Upper lobe of right lung (tissue), 1 donor: ENCODE measurements around the gene MYO16. TPM values are rescaled to one million over a fixed set of nuclear protein-coding genes. Genes with fewer than 3 reads are reported as not detected.

ENCODE experiments used
- ATAC-seq: fragments of 200-7000 bp; cut with Tn5 transposase; one replicate; pipeline ENCODE4 v1.9.1; 2020; ENCODE audit warnings: mild to moderate bottlenecking, moderate library complexity
- DNase-seq: peaks from one replicate; pipeline ENCODE4 v3.0.0-alpha.2; 2020
- H3K27ac ChIP-seq: fragments of 200-600 bp; one replicate; pipeline ENCODE4 v1.8.0; 2022
- H3K27me3 ChIP-seq: fragments of 200-600 bp; one replicate; pipeline ENCODE4 v1.8.0; 2022; ENCODE audit warnings: mild to moderate bottlenecking
- H3K36me3 ChIP-seq: fragments of 200-600 bp; one replicate; pipeline ENCODE4 v1.8.0; 2022
- H3K4me1 ChIP-seq: fragments of 200-600 bp; one replicate; pipeline ENCODE4 v1.8.0; 2022
- H3K4me3 ChIP-seq: fragments of 200-600 bp; one replicate; pipeline ENCODE4 v1.8.0; 2022; ENCODE audit warnings: mild to moderate bottlenecking
- H3K9me3 ChIP-seq: fragments of 200-600 bp; one replicate; pipeline ENCODE4 v1.8.0; 2022
- intact Hi-C: fragments of 100-400 bp; cut with DNase I; formaldehyde crosslinking; loops from one replicate; pipeline ENCODE4 v1.11.0; 2022
- total RNA-seq: library from RNA; stranded (reverse); fragmentation: NEBNext Ultra II Directional; extraction: Animal tissue kit (Norgen Biotek cat#: 25700); gene quantifications from one replicate; pipeline ENCODE4 v1.2.1, GENCODE V29; 2021
- TF ChIP-seq, protein P1 (sequence below): fragments of 200-600 bp; IDR thresholded peaks from one replicate; pipeline ENCODE4 v1.8.0; 2022; ENCODE audit warnings: antibody characterized with exemption
- donor health status: DM: no; HTN: yes; CAD: no; lungs with severe emphysema.

The MYO16 gene
- total RNA-seq, 1 donor from 2014 or later, result 0.46 TPM

DNA sequence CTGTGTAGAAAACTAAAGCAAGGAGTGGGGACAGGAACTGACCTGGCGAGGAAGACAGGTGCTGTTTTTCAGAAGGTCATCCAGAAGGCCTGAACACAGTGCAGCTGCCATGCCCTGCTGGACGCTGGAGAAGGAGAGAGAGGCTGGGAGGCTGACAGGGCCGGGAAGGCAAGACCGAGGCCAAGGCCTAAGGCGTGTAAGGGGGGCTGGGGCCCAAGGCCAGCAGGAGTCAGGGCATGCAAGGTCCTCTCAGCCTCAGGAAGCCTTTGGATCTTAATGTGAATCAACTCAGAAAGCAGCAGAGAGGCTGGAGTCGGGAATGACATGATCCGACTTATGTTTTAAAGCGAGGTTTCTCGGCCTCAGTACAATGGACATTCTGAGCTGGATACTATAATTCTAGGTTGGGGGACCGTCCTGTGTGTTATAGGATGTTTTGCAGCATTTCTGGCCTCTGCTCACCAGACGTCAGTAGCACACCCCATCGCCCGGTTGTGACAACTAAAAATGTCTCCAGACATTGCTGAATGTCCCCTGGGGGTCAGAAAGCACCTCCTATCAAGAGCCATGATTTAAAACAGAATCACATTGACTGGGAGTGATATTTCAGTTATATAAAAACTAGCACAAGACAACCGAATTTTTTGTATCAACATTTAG lies 530.4 kb downstream of the MYO16 start:
- DNase-seq, result no peak
- TF ChIP-seq, protein P1, sequence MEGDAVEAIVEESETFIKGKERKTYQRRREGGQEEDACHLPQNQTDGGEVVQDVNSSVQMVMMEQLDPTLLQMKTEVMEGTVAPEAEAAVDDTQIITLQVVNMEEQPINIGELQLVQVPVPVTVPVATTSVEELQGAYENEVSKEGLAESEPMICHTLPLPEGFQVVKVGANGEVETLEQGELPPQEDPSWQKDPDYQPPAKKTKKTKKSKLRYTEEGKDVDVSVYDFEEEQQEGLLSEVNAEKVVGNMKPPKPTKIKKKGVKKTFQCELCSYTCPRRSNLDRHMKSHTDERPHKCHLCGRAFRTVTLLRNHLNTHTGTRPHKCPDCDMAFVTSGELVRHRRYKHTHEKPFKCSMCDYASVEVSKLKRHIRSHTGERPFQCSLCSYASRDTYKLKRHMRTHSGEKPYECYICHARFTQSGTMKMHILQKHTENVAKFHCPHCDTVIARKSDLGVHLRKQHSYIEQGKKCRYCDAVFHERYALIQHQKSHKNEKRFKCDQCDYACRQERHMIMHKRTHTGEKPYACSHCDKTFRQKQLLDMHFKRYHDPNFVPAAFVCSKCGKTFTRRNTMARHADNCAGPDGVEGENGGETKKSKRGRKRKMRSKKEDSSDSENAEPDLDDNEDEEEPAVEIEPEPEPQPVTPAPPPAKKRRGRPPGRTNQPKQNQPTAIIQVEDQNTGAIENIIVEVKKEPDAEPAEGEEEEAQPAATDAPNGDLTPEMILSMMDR, result no peak
- ATAC-seq, result no peak
- H3K36me3 ChIP-seq, result no peaks in the 10 kb centered on the region
- no peaks in the 10 kb centered on the region for H3K9me3 ChIP-seq
- no peak overlapping the region for H3K4me3 ChIP-seq
- intact Hi-C loops, result no loop called here
- H3K27me3 ChIP-seq, result no peaks in the 10 kb centered on the region
- no peak overlapping the region for H3K27ac ChIP-seq
- peaks cover 10% of the 10 kb centered on the region for H3K4me1 ChIP-seq

DNA sequence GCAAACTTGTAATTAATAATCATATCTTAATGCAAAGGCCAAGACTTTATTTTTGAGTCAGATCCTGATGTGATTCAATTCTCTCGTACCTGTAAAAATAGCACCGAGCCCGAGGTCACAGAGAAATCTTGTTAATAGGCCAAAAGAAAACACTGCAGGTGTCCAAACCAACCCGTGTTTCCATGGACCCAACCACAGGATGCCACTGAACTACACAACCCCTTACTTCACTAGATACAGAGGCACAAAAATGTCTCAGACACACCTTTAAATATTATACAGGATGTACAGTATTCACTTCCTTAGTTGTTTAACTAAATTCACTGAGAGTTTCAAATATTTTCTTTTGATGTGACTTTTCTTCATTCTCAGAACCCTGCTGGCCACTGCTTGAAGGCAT lies 530.9 kb downstream of the MYO16 start:
- TF ChIP-seq, protein P1, result no peak
- intact Hi-C loops, result no loop called here
- no peak for ATAC-seq
- no peaks in the 10 kb centered on the region for H3K27me3 ChIP-seq
- no peak overlapping the region for H3K4me3 ChIP-seq
- H3K4me1 ChIP-seq, result peaks cover 8% of the 10 kb centered on the region
- no peaks in the 10 kb centered on the region for H3K9me3 ChIP-seq
- no peak overlapping the region for H3K27ac ChIP-seq
- no peaks in the 10 kb centered on the region for H3K36me3 ChIP-seq
- no peak for DNase-seq

DNA sequence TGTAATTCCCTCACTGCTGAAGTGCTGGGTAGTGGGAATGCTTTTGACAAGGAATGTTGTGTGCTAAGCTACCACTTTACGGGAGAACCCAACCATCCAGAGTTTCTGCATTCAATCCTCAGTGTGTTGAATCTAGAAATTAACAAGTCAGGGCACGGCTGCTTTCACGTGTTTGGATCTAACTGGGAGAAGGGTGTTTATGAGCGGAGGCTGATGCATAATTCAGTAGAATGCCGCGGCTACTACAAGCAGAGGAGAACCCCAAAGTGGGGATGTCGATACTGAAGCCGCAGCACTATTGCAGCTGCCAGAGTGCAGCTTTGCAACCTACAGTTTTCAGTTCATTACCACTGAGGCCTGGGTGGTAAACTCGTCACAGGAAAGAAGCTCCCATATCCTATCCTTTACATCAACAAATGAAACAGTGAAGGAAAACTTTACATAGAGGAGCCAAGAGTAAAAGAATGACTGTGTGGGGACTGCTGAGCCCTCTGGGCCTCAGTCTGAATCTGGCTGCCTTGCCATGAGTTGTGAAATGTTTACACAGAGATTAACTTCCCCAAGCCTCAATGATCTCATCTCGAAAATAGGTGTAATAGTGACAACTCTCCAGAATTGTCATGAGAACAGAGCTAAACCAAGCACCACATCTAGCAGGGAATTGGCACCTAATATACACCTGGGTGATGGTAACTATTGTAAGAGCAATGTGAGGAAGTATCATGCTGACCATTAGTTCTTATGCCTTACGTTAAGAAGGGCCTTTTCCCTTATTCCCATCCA lies 531.7 kb downstream of the MYO16 start:
- Histone ChIP-seq H3K4me3 (no peak overlapping the region), H3K9me3 (no peaks in the 10 kb centered on the region), H3K27ac (no peak overlapping the region), H3K27me3 (no peaks in the 10 kb centered on the region), H3K36me3 (no peaks in the 10 kb centered on the region), H3K4me1 (peaks cover under 1% of the 10 kb centered on the region)
- ATAC-seq (no peak), DNase-seq (no peak)
- intact Hi-C loops, result no loop called here
- TF ChIP-seq, protein P1, result no peak

DNA sequence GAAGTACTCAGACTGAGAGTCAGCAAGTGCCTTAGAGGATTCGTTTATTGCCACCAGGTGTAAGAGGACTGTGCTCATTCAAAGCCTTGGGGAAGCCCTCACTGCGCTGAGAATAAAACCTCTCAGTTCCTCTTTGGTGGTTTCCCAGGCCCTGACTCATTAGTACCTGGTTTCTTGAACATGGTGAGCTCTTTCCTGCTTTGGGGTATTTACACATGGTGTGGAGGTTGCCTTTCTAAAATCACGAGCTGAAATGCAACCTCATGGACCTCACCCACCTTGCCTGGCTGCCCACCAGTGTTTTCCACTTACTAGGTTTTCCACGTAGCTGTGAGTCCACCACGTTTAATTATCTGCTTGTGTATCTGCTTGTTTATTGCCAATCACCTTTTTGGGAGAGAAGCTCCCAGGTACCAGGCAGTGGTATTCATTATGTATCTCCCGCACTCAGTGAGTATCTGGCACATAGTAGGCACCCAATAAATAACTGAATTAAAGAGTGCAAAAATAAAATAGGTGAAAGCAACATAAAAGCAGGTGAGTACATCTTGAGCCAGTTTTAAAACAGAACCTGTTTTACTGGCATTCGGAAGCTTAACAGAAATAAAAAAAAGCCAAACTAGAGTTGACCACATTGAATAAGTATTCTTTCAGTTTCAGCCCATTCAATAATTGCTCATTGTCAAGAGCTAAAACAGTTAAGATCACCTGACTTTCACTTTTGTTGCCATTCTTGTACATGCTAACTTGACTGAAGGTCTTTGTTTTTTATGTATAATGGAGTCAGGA lies 533.0 kb downstream of the MYO16 start:
- no peaks in the 10 kb centered on the region for H3K36me3 ChIP-seq
- H3K27me3 ChIP-seq, result no peaks in the 10 kb centered on the region
- no peak overlapping the region for H3K27ac ChIP-seq
- TF ChIP-seq, protein P1, result no peak
- peak; percentile 58 for ATAC-seq
- H3K4me1 ChIP-seq, result no peaks in the 10 kb centered on the region
- DNase-seq, result no peak
- no peak overlapping the region for H3K4me3 ChIP-seq
- H3K9me3 ChIP-seq, result no peaks in the 10 kb centered on the region
- intact Hi-C loops, result no loop called here

DNA sequence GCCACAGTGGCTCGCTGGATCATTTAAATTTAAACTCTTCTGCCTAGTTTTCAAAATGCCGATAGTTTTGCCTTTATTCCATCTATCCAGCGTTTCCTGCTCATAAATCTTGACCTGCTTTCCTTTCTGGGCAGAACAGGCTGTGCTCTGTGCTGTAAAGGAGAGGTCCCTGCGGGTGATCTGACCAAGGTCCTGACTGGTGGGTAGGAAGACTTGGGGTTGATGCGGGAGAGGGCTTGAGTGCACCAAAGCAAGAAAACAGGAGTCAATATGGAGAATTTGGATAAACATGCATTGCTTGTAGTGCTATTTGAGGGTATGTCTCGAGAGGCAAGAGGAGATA lies 533.6 kb downstream of the MYO16 start:
- no peak overlapping the region for H3K27ac ChIP-seq
- no peaks in the 10 kb centered on the region for H3K4me1 ChIP-seq
- TF ChIP-seq, protein P1, result no peak
- DNase-seq, result no peak
- H3K9me3 ChIP-seq, result no peaks in the 10 kb centered on the region
- H3K27me3 ChIP-seq, result no peaks in the 10 kb centered on the region
- H3K4me3 ChIP-seq, result no peak overlapping the region
- no peak for ATAC-seq
- no peaks in the 10 kb centered on the region for H3K36me3 ChIP-seq
- intact Hi-C loops, result no loop called here
